Measurements from ENCODE around the gene RYR2.

The RYR2 gene

DNA sequence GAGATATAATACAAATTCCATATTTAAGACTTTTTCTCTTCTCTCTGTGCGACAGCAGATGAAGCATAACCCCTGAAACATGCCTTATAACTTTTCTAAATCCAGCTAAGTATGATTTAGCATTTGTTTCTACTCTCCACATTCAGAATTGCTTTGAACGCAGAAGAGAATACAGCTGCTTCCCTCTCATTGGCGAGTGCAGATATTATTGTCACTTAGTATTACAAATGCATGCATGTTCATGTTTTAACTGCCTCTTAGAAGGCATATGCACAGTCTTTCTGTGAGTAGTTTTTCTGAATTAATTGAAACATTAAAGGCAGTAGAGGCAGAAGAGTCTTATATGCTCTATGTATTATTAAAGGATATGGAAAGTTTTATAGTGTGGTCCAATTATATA lies 631.6 kb downstream of the RYR2 start:
- no peak for DNase-seq (ENCODE audit: low spot score)

DNA sequence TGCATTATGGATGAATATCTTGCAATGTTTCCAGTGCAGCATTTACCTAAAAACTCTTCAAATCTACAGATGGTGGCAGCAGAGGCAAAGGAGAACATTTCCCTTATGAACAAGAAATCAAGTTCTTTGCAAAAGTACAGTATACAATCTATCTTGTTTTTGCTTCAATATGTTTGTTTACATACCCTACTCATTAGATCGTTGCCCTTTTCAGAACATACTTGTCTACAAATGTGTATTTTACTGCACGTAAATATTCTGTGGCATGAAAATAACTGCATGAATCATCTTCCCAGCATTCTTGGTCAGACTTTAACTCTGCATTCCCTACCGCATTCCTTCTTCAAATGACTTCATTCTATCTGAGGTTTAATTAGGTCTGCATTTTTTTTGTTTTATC lies 636.0 kb downstream of the RYR2 start:
- DNase-seq (ENCODE audit: low spot score) = no peak

DNA sequence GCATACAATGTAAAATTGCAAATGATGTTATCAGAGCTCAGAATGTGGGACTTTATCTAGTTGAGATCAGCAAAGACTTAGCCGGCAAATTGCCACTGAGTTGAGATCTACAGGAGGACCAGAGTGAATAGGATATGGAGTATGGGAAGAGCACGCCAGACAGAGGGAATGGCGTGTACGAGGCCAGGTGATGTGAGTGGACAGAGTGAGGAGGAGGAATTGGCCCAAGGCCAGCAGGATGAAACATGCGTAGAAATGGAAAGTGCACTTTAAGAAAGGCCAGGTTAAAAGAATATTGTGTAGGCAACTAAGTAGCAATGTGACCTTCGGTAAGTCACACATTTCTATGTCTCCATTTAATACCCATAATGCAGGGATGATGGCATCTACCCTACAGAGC lies 637.7 kb downstream of the RYR2 start:
- DNase-seq (ENCODE audit: low spot score) = no peak

DNA sequence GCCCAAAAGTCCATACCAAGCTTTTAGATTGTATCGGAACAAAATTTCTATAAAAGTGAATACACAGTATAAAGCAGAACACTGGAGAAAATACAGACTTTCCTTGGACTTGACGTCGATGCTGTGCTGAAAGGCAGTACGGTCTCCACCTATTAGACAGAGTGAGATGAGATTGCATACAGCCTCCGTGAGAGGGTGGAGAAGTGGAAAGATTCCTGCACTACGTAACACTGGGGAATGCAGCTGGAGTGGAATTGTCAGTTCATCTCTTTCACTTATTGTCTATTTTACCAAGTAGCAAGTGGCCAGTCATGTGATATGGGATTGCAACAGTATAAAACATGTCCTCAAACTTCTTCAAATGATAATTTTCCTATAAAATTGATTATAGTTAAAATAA lies 639.2 kb downstream of the RYR2 start:
- DNase-seq (ENCODE audit: low spot score) = no peak

DNA sequence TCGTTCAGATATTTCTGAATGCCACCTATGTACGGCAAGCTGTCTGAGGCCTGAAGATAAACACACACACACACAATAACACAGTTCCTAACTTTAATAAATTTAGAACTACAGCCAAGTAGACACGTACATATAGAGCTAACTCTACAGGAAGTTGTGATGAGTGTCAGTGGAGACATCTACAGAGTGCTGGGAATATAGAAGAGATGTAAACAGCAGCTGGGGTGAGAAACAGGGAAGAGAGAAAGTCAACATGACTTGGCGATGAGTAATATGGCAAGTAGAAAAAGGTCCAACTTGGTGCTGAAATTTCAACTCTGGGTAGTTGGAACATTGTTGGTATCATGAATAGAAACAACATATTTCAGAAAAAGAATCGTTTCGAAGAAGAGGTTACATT lies 642.3 kb downstream of the RYR2 start:
- DNase-seq (ENCODE audit: low spot score) = no peak

DNA sequence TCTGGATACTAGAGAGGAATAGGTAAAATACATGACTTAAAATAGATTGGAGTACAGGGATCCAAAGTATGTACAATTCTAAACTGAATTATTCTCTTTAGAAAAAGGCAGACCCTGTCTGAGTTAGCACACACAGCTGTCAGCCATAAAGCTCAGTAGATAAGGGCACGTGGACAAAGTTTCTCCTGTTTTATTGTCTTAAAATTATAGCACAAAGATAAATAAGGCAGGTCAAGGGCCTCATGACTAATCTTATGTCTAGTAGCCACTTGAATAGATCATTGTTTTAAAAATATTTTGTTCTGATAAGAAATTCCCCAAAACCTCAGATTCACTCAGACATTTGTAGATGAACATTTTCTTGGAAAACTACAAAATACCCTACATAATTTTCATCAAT lies 643.6 kb downstream of the RYR2 start:
- DNase-seq (ENCODE audit: low spot score) = no peak

DNA sequence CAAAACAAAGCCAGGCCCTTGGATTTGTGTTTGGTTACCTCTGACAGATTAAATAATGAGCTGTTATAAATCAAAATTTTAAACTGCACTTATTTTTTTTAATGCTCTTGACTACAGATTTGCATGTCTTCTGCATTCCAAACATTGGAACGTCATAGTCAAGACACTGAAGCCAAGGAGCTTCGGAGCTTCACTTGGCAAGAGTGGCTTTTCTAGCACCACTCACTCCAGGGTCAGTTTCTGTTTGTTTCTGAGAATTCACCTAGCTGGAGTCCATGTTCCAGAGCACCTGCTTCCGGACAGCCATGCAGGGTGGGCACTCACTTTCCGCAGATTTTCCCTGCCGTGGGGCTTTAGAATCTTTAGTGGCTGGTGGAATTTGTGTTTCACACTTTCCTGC lies 645.8 kb downstream of the RYR2 start:
- DNase-seq (ENCODE audit: low spot score) = no peak

DNA sequence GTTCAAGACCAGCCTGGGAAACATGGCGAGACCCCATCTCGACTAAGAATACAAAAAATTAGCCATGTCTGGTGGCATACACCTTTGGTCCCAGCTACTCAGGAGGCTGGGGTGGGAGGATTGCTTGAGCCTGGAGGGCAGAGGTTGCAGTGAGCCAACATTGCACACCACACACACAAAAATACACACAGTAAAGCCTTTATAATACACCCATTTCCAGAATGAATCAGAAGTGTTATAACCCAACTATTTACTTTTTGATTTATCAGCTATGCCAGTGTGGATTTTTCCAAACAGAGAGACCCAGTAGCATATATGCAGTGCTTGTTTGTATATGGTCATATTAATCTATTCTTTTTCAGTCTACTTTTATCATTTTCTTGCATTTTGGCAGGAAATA lies 648.7 kb downstream of the RYR2 start:
- no peak for DNase-seq (ENCODE audit: low spot score)

DNA sequence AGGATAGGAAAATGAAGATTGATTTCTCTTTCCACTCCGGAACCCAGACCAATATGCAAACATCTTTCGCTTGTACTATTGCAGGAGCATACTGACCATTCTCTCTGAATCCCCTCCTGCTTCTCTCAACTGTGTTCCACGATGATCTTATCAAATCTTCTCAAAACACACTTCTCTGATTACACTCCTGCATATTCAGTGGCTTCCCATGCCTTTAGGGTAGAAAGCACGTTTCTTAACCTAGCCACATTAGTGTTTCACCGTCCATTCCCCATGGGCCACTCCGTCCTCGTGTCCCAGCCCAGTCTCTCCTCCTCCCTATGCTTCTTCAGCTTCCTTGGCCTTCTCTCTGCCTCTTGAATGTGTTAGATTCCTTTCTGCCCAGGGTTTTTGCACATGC lies 650.3 kb downstream of the RYR2 start:
- no peak for DNase-seq (ENCODE audit: low spot score)

DNA sequence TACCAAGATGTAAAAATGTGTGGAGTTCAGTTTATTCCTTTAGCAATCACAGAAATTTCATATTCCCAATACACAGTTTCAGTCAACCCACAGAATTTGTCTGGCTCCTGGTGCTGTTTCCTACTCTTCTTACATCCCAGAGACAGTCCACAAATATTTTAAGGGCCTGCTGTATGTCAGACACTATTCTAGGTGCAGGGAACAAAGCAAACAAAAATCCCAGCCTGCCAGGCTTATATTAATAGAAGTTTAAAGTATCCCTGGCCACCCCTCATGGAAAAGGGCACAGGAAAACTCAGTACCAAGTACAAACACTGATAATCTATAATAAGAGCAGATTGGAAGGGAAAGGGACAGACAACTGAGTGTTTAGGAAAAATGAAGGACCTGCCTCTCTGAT lies 653.9 kb downstream of the RYR2 start:
- DNase-seq (ENCODE audit: low spot score) = no peak

DNA sequence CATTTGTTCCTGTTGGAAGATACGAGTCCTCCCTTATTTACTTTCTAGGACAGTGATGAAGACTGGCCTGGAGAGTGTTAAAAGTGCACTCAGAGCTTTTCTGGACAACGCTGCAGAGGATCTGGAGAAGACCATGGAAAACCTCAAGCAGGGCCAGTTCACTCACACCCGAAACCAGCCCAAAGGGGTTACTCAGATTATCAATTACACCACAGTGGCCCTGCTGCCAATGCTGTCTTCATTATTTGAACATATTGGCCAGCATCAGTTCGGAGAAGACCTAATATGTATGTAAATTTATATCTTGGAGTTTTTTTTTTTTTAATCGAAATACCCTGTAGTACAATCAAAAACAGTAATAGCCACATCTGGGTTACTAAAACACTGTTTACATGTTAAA lies 658.2 kb downstream of the RYR2 start:
- DNase-seq (ENCODE audit: low spot score) = no peak

DNA sequence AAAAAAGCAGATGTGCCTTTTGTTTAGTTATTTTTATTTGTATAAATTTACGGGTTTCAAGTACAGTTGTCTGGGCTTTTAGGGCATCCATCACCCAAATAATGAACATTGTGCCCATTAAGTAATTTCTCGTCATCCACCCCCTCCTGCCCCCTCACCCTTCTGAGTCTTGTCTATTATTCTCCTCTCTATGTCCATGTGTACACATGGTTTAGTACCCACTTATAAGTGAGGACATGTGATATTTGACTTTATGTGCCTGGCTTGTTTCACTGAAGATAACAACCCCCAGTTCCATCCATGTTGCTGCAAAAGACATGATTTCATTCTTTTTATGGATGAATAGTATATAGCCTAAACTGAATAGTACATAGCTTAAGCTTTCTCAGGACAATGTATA lies 659.5 kb downstream of the RYR2 start:
- no peak for DNase-seq (ENCODE audit: low spot score)

DNA sequence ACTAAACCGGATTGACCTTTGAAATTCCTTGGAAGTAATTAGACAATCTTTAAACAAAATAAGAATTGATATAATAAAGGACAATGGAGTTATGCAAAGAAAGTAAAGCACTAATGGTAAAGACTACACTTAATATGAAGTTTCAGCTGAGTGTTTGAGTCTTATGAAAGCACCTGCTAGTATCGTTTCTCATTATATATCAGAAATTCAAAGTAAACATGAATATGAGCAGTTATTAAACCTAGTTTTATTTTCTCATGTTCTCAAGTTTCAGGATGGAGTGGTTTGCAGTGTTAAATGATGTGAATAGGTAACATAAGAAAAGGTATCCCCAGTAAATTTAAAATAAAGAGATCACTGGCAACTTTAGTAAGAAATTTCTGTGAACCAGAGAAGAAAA lies 660.2 kb downstream of the RYR2 start:
- DNase-seq (ENCODE audit: low spot score) = no peak

DNA sequence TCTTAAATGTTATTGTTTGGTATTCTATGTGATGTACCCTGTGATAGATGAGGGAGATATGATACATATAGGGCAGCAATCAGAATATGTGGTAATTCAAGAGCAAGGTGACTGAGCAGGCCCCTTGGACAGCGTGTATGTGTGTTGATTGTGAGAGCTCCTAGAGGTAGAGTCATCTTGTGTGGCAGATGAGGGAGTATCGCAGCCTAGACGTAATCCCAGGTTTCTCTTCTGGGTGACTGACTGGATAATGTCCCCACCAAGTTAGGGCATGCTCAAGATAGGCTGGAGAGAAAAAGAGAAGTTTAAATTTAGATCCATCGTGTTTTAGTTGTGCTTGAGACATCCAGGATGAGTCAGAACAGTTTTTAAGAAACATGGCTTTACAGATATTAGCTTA lies 663.5 kb downstream of the RYR2 start:
- no peak for DNase-seq (ENCODE audit: low spot score)

DNA sequence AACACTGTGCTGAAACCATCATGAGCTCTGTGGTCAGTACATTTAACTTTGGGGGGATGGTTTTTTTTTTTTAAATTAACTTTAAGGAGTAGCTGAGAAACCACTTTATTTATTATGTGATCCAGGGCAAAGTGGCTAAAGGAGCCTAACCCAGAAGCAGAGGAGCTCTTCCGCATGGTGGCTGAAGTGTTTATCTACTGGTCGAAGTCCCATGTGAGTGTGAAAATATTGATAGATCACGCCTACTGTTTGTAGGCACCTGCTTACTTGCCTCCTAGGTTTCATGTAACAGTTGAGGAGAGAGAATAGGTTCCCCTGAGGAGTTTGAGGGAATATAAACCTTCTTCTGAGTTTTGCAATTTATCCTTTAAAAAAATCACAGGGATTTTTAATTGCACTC lies 667.4 kb downstream of the RYR2 start:
- DNase-seq (ENCODE audit: low spot score) = no peak

DNA sequence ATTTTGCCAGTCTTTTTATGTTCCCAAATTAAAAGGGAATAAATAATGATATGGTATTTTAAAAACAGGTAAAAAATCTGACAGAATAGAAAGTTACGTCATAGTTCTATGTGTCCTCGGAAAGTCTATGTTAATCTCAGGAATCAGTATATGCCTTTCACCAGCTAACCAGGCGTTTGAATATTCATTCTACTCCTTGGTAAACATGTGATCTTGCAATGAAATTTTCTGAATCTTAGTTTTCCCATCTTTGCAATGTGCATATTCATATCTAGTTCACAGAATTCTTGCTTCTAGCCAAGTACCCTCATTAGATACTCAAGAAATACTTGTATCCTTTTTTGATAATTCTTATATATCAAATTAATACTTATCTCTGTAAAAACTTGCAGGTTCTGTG lies 669.3 kb downstream of the RYR2 start:
- DNase-seq (ENCODE audit: low spot score) = no peak

DNA sequence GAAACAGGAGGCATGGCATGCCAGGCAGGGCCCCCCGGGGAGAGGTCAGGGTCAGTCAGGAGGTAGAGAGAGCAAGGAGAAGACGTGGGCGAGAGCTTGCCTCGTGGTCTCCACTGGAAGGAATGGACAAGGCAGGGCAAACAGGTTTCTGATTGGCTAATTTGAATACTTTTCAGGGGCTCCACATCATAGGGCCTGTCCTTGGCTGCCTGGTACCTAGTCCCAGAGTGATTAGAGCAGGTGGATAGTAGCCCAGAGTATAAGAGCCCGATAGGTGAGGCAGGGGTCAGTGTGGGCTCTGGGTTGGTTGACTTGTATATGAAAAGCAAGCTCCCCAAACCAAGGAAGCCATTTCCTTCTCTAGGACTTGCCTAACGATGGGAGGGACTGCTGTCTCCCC lies 670.1 kb downstream of the RYR2 start:
- no peak for DNase-seq (ENCODE audit: low spot score)

DNA sequence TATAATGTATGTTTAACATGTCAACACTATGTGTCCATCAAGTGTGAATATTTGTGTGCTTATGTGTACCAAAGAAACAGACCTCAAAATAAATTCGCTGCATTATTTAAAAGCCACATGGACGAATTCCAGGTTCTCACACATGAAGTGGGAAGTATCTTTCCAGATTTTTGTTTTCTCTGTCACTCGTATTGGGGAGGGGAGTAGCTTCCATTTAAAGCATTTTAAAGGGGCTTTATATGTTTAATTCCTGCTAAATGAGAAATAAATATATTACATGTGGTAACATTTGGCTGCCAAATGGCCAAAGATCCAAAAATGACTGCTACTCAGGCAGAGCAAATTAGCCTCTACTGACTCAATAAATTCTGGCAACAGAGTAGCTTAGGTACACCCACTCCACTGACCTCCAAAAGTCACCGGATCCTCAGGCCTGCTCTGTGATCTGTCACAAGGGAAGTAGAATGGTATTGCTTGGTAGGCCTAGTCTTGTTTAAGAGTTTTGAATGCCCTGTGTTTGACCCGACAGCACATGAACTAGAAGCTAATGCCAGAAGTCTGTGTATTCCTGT lies 670.7 kb downstream of the RYR2 start:
- DNase-seq (ENCODE audit: low spot score) = no peak

DNA sequence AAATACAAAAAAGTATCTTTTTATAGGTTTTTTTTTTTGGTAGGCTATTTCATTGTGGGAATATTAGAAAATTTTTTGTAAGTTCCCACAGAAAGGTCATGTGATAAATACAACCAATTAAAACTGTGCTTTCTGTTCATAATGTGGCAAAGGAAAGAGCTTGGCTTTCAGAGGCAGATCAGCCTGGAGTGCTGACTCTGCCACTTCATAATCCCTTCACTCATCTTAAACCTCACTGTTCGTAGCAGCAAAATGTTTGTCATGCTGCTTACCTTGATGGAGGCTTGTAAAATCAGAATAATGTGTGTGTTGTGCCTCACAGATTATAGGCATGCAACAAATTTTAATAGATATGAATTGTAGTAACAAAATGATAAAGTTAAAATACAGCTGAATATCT lies 671.9 kb downstream of the RYR2 start:
- no peak for DNase-seq (ENCODE audit: low spot score)

DNA sequence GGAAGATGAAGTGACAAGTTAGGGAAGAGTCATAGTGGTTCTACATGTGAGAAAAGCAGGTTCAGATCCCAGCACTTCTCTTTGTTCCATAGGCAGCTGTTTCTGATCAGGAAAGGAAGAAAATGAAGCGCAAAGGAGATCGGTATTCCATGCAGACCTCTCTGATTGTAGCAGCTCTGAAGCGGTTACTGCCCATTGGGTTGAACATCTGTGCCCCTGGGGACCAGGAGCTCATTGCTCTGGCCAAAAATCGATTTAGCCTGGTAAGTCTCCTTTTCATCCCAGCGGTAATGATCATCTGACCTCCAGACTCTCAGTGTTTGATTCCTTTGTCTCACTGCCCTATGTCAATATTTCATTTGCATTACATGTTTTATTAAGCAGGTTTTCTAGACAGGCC lies 675.1 kb downstream of the RYR2 start:
- no peak for DNase-seq (ENCODE audit: low spot score)

DNA sequence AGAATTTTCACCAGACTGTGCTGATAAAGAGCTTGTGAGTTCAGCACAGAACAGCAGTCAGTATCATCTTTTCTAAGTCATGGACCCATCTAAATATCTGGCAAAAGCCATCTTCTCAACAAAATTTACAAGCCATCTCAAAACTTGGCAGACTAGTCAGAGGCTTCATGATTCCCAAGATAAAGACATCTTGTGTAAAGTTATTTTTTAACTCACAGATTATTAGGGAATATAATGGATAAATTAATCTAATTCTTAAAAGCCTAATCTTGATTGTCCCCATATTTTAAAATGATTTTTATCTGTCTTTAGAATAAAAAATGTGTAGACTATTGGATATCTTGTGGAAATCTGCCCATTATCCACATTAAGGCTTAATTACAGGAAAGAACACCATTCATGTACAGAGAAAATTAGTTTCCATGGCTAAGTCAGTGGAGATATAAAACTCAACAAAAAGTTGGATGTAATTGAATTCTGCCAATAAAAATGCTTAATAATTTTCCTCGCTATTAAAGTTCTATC lies 688.9 kb downstream of the RYR2 start:
- DNase-seq (ENCODE audit: low spot score) = no peak

DNA sequence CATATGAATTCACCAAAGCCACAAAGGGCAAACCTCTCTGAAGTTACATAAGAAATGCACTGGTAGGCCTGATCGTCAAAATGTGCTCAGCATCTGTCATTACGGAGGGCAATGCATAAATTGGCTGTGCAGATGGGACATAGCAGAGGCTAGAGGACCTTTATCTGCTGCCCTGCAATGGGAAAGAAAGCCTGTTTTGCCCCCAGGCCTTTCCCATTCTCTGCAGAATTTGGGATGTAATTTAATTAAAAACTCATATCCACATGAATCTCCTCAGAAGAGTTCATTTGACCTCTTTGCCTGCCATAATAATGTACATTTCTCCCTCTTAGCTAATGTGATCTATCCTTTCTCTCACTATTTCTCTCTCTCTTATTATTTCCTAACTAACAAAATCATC lies 690.7 kb downstream of the RYR2 start:
- DNase-seq (ENCODE audit: low spot score) = no peak

DNA sequence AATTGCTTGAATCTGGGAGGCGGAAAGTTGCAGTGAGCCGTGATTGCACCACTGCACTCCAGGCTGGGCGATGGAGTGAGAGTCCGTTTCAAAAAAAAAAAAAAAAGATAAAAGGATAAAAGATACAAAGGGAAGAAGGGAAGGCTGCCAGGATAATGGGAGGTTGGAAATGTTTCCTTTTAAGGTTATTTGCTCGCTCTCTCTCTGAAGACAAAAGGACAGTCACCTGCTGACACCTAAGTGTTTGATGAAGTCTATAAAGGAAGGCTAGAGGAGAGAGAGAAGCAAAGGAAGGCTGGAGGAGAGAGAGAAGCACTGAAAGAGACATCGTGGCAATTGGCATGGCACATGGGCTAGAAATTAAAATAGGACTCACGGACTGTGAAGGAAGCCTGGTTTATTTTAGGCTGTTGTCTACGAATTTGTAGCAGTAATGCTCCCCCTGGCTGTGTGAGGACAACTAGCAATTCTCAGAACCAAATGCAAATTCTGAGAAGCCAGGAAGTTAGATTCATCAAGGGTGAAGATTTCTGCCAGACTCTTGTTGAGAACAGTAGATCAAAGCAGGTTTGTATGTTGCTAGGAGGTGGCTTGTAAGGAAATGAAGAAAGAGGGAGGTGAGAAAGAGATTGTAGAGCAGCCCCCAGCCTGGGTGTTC lies 694.5 kb downstream of the RYR2 start:
- no peak for DNase-seq (ENCODE audit: low spot score)

DNA sequence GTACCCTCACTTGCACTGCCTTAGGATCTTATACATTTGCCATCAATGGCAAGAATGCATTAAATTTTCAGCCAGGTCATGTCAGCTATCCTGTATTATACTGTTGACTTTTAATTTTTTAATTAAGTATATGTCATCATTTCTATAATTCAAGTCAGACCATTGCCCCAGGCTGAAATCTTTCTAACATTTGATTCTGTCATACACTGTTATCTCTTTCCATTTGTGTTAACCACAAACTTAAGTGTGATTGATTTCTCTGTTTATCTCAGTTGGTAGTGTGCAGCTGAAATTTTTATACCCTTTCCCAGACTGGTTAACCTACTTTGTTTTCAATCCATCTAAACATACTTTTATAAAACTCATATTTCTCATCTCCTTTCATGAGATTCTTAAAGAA lies 695.5 kb downstream of the RYR2 start:
- no peak for DNase-seq (ENCODE audit: low spot score)

Measured in LoVo (cell line).